Measurements from ENCODE around the gene ATP11B. TPM values are rescaled to one million over a fixed set of nuclear protein-coding genes. Genes with fewer than 3 reads are reported as not detected.

The ATP11B gene
- total and polyA plus RNA-seq, 9 of the 15 experiments (the other 6 are each of a cell fraction or from before 2014, with no cell fraction given), result 11.9 to 68.7 (median 41.8) TPM

DNA sequence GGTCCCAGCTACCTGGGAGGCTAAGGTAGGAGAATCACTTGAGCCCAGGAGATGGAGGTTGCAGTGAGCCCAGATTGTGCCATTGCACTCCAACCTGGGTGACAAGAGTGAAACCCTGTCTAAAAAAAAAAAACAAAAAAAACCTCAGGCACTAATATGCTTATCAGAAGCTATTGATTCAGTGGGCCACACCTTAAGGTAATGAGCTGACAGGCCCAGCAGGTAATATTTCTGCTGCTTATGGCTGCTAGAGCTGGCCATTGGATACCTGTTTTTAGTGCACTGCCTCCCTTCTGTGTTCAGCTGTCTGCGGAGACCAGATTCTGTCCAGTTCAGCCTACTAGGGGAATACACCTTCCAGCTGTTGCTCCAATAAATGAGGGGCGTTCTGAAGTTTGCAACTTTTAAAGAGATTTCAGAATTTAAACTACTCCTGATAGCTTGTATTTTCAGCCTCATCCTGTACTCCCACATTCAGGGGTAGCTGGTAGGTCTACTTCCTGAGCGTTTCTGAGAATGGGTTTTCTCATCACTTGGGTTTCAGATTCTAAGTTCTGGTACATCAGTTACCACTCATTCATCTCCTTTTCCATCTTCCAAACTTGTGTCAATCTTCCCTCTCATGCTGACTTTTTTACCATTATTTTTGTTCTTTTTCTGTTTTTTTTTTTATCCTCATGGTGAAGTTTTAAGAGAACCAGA, 69.0 kb downstream of the ATP11B start:
- in situ Hi-C loops (cut with MboI), result no loop called here
- no peak overlapping the region for H3K4me3 ChIP-seq
- no peaks in the 10 kb centered on the region for H4K20me1 ChIP-seq (replicated peaks; ENCODE audit: control insufficient read depth, insufficient read depth, low read length)
- no peak overlapping the region for H2AFZ ChIP-seq (ENCODE audit: low read depth, low read length)
- intact Hi-C loops (cut with micrococcal nuclease), result no loop called here
- WGBS (ENCODE audit: insufficient coverage, low coverage, missing lambda C conversion rate), result 86% methylated on average over 3 of the region's 3 CpGs
- FAIRE-seq (no peak), DNase-seq (ENCODE audit: extremely low read depth in 1 of 4, low spot score in 3 of 4) (no peak), ATAC-seq (peak; percentile 26; the same call in 1 of the 3 replicates)
- ChIA-PET CTCF (ENCODE audit: low intra/inter-chr PET ratio) (no interaction called here), POLR2A (interaction anchor here (0.6 to 1.3 kb wide), 3 partner anchors 10 to 35 kb away, joined by 3 read pairs; no protein-coding TSS in a partner anchor)
- H3K9ac ChIP-seq (ENCODE audit: insufficient read depth in 1 of 2, low read depth in 2 of 2, low read length in 2 of 2), result no peak overlapping the region
- BruUV-seq (replicated peaks), result no TSS peak
- H3K27me3 ChIP-seq (ENCODE audit: control insufficient read depth in 2 of 2, insufficient read depth in 2 of 2, low read length in 2 of 2), result no peaks in the 10 kb centered on the region
- TF ChIP-seq ZNF184 (CRISPR knock-in tag; IDR thresholded peaks at IDR 0.05) (no peak), U2AF1 (optimal IDR thresholded peaks at IDR 0.05; ENCODE audit: low read depth, low read length) (no peak), NR2C2 (CRISPR knock-in tag; IDR thresholded peaks at IDR 0.05) (no peak), NR2C2 (tag; IDR thresholded peaks at IDR 0.05) (no peak), TSC22D4 (tag; IDR thresholded peaks at IDR 0.05) (no peak)
- TF ChIP-seq, protein P1, sequence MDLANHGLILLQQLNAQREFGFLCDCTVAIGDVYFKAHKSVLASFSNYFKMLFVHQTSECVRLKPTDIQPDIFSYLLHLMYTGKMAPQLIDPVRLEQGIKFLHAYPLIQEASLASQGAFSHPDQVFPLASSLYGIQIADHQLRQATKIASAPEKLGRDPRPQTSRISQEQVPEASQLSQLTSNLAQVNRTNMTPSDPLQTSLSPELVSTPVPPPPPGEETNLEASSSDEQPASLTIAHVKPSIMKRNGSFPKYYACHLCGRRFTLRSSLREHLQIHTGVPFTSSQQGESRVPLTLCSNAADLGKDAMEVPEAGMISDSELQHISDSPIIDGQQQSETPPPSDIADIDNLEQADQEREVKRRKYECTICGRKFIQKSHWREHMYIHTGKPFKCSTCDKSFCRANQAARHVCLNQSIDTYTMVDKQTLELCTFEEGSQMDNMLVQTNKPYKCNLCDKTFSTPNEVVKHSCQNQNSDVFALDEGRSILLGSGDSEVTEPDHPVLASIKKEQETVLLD (IDR thresholded peaks at IDR 0.05), result no peak
- TF ChIP-seq, protein P2, sequence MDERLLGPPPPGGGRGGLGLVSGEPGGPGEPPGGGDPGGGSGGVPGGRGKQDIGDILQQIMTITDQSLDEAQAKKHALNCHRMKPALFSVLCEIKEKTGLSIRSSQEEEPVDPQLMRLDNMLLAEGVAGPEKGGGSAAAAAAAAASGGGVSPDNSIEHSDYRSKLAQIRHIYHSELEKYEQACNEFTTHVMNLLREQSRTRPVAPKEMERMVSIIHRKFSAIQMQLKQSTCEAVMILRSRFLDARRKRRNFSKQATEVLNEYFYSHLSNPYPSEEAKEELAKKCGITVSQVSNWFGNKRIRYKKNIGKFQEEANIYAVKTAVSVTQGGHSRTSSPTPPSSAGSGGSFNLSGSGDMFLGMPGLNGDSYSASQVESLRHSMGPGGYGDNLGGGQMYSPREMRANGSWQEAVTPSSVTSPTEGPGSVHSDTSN (CRISPR knock-in tag; IDR thresholded peaks at IDR 0.05; ENCODE audit: low read depth), result no peak
- TF ChIP-seq, protein P2 (tag; conservative IDR thresholded peaks at IDR 0.05; ENCODE audit: low read depth), result no peak
- TF ChIP-seq, protein P3, sequence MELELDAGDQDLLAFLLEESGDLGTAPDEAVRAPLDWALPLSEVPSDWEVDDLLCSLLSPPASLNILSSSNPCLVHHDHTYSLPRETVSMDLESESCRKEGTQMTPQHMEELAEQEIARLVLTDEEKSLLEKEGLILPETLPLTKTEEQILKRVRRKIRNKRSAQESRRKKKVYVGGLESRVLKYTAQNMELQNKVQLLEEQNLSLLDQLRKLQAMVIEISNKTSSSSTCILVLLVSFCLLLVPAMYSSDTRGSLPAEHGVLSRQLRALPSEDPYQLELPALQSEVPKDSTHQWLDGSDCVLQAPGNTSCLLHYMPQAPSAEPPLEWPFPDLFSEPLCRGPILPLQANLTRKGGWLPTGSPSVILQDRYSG (tag; conservative IDR thresholded peaks at IDR 0.05; ENCODE audit: low read depth), result no peak
- TF ChIP-seq, protein P4, sequence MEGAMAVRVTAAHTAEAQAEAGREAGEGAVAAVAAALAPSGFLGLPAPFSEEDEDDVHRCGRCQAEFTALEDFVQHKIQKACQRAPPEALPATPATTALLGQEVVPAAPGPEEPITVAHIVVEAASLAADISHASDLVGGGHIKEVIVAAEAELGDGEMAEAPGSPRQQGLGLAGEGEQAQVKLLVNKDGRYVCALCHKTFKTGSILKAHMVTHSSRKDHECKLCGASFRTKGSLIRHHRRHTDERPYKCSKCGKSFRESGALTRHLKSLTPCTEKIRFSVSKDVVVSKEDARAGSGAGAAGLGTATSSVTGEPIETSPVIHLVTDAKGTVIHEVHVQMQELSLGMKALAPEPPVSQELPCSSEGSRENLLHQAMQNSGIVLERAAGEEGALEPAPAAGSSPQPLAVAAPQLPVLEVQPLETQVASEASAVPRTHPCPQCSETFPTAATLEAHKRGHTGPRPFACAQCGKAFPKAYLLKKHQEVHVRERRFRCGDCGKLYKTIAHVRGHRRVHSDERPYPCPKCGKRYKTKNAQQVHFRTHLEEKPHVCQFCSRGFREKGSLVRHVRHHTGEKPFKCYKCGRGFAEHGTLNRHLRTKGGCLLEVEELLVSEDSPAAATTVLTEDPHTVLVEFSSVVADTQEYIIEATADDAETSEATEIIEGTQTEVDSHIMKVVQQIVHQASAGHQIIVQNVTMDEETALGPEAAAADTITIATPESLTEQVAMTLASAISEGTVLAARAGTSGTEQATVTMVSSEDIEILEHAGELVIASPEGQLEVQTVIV (CRISPR knock-in tag; IDR thresholded peaks at IDR 0.05; ENCODE audit: borderline replicate concordance), result no peak
- H3K4me1 ChIP-seq (replicated peaks in 1 of 2; ENCODE audit: control insufficient read depth in 2 of 2, insufficient read depth in 2 of 2, low read length in 2 of 2), result peaks cover 3 to 5% of the 10 kb centered on the region in 2 experiments; a peak in 2 of 5 replicates
- no peak overlapping the region for H3K27ac ChIP-seq (ENCODE audit: extremely low read depth, low read depth, low read length)
- H3K79me2 ChIP-seq (ENCODE audit: control insufficient read depth, insufficient read depth, low read length), result no peaks in the 10 kb centered on the region
- no peak overlapping the region for H3K4me2 ChIP-seq (ENCODE audit: insufficient read depth, low read length)
- peaks cover 4% of the 10 kb centered on the region for H3K9me1 ChIP-seq (ENCODE audit: control insufficient read depth, insufficient read depth, low read length)
- H3K9me3 ChIP-seq (replicated peaks; ENCODE audit: control insufficient read depth, insufficient read depth, low read depth, low read length), result no peaks in the 10 kb centered on the region; the same call in 1 of the 2 replicates
- H3K36me3 ChIP-seq (ENCODE audit: control insufficient read depth, insufficient read depth, low read length), result peaks cover 55% of the 10 kb centered on the region
